HL-60 (cell line): ENCODE data around the gene POU2F2.

Experiments
- DNase-seq, 2 experiments: peaks; one replicate each; pipeline ENCODE4 v3.0.0-alpha.2; 2010 to 2020; ENCODE audit warnings: low read depth in 1 of 2, low spot score in 1 of 2
- H3K27ac ChIP-seq: fragments of 250-450 bp; sonication (Bioruptor Pico); replicated peaks from 2 replicates; pipeline ENCODE4 v1.5.1; 2020; ENCODE audit warnings: mild to moderate bottlenecking, moderate library complexity
- H3K27me3 ChIP-seq: fragments of 250-450 bp; sonication (Bioruptor Pico); 2 replicates; pipeline ENCODE4 v1.5.1; 2021; ENCODE audit warnings: mild to moderate bottlenecking, moderate library complexity; ENCODE audit not compliant: insufficient read depth, poor library complexity, severe bottlenecking
- H3K4me3 ChIP-seq: replicated peaks from 2 replicates; pipeline ENCODE4 v1.5.1; 2011; ENCODE audit warnings: mild to moderate bottlenecking, control low read depth, low read length; ENCODE audit not compliant: insufficient read depth
- CTCF ChIP-seq: IDR thresholded peaks from one replicate; pipeline ENCODE4 v1.5.1; 2011; ENCODE audit warnings: low read length, control low read depth, inconsistent platforms; ENCODE audit not compliant: insufficient read depth
- GABPA ChIP-seq: IDR thresholded peaks from 2 replicates; pipeline ENCODE4 v1.6.1; 2012; ENCODE audit warnings: low read depth
- POLR2AphosphoS5 ChIP-seq: IDR thresholded peaks from 2 replicates; pipeline ENCODE4 v1.6.1; 2012; ENCODE audit warnings: low read depth
- SPI1 ChIP-seq: IDR thresholded peaks from 2 replicates; pipeline ENCODE4 v1.6.1; 2012; ENCODE audit warnings: low read depth, mild to moderate bottlenecking, borderline replicate concordance
- TF ChIP-seq, protein P1 (sequence below): IDR thresholded peaks from 2 replicates; pipeline ENCODE4 v1.6.1; 2012; ENCODE audit warnings: low read depth; ENCODE audit not compliant: insufficient replicate concordance

Gene POU2F2

DNA sequence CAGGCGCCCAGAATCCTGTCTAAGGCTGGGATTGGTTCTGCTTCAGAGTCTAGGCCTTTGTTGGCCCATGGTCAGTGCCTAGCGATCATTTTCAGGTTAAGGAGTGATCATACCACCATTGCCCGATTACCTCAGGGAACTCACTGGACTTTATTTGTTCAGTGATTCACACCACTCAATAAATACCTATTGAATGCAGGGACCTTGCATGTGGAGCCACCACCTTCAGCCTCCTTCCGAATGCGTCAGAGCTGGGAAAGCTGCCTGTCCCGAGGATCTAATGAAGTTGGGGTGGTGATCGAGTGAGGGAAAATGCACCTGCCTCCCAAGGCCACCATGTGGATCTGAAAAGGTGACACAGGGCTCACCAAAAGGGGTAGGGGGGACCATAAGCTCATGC lies 40.0 kb upstream of the POU2F2 start:
- H3K27ac ChIP-seq, result no peak overlapping the region
- no peak overlapping the region for H3K4me3 ChIP-seq
- no peak for TF ChIP-seq GABPA
- no peak for TF ChIP-seq SPI1
- TF ChIP-seq, protein P1, sequence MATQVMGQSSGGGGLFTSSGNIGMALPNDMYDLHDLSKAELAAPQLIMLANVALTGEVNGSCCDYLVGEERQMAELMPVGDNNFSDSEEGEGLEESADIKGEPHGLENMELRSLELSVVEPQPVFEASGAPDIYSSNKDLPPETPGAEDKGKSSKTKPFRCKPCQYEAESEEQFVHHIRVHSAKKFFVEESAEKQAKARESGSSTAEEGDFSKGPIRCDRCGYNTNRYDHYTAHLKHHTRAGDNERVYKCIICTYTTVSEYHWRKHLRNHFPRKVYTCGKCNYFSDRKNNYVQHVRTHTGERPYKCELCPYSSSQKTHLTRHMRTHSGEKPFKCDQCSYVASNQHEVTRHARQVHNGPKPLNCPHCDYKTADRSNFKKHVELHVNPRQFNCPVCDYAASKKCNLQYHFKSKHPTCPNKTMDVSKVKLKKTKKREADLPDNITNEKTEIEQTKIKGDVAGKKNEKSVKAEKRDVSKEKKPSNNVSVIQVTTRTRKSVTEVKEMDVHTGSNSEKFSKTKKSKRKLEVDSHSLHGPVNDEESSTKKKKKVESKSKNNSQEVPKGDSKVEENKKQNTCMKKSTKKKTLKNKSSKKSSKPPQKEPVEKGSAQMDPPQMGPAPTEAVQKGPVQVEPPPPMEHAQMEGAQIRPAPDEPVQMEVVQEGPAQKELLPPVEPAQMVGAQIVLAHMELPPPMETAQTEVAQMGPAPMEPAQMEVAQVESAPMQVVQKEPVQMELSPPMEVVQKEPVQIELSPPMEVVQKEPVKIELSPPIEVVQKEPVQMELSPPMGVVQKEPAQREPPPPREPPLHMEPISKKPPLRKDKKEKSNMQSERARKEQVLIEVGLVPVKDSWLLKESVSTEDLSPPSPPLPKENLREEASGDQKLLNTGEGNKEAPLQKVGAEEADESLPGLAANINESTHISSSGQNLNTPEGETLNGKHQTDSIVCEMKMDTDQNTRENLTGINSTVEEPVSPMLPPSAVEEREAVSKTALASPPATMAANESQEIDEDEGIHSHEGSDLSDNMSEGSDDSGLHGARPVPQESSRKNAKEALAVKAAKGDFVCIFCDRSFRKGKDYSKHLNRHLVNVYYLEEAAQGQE, result no peak
- TF ChIP-seq POLR2AphosphoS5, result no peak
- TF ChIP-seq CTCF, result no peak
- H3K27me3 ChIP-seq, result peaks cover 18% of the 10 kb centered on the region
- no peak for DNase-seq

DNA sequence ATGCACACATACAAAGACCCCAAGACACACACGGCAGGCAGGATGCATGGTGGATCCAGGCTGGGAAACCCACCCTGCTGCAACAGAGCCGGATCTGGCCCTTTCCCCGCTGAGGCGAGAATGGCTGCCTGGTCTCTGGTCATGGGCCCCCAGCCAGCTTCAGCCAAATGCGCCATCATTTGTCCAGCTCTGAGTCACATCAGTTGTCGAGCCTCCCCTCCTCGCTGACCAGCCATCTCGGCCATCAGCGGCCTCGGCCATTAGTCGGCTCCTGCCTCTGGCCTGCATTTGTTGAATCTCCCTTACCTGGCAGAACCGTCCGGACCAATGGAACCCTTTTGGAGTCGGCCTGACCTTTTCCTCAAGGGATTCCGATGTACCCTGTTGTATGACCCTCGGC lies 38.5 kb upstream of the POU2F2 start:
- DNase-seq, result no peak
- no peak for TF ChIP-seq SPI1
- TF ChIP-seq CTCF, result no peak
- TF ChIP-seq GABPA, result no peak
- TF ChIP-seq, protein P1, result no peak
- no peak for TF ChIP-seq POLR2AphosphoS5
- Histone ChIP-seq H3K4me3 (no peak overlapping the region), H3K27me3 (peaks cover 9% of the 10 kb centered on the region), H3K27ac (no peak overlapping the region)

DNA sequence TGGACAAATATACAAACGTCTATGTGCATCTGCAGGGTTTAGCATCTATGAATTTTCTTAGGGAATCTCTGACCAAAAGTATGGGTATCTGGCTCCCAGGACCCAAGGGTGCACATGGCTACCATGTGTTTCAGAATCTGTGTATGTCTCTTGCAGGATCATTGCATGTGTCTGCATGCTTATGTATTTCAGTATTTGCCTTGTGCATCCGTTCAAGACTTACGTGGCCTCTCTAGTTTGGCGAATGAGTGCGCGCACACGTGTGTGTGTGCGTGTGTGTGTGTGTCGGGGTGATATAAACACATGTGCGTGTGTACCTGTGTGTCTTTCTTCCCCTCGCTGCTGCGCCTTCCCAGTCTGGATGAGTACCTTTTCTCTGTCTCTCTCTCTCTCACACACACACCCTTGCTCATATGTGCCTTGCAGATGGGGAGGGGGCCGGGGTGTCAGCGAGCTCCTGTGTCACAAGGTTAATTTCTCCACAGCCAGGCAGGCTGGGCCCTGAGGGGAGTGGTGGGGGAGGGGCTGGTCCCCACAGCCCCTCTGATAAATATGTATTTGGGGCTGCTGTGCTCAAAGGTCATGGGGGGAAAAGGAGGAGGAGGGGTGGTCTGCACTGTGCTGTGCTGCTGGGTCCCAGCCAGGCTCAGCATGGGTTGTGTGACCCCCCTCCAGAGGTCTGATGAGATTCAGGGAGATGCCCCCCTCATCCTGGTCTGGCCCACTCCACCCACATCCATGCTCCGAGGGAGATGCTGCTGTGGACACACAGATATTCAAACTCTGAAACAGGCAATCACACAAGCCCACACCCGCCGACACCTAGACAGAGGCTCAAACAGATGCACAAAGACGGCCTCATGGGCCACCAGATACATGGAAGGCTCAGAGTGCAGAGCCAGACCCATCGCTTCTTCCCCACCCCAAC lies 37.5 kb upstream of the POU2F2 start:
- no peak for DNase-seq
- TF ChIP-seq GABPA (no peak), SPI1 (no peak), CTCF (no peak), POLR2AphosphoS5 (no peak)
- TF ChIP-seq, protein P1, result no peak
- Histone ChIP-seq H3K27ac (no peak overlapping the region), H3K4me3 (no peak overlapping the region), H3K27me3 (no peaks in the 10 kb centered on the region)
